ENCODE data around the gene REXO5. TPM values are rescaled to one million over a fixed set of nuclear protein-coding genes. Genes with fewer than 3 reads are reported as not detected.
A peak's percentile ranks its signal among the peaks of the same experiment; 100 is the strongest.

REXO5 gene
- total RNA-seq, 4 donors from 2014 or later: 0.88 to 16.6 (median 6.2) TPM; not detected in 1

DNA sequence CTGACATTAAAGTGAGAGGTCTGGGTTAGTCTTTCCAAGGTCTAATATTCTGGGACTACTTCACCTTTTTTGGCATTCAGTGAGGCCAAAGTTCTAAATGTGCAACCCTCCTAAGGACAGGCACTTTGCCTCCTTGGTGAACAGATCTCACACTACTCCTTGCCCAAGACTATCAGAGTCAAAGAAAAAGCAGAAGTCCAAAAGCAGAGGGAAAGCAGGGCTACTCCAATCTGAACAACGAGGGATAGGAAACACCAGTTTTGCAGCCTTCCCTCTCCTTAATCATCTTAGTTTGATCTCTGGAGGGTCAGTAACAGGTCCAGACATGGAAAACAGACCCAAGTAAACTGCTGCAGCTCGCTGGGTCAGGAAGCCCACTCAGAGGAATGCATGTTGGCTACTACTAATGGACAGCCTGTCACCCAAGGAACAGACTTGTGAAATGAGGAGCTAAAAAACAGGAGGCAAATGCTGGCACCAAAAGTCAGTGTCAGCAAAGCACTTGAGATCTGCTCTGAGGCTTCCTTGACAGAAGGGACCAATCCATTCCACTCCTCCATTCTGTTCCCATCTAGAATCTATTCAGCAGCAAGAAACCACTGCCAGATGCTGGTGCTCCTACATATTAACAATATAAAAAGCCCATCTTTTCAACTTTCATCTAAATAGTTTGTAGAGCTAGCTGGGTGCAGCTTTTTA lies 63.9 kb downstream of the REXO5 start:
- intact Hi-C loops (cut with DNase I; ENCODE audit: low total_unique reads): no loop called here
- DNase-seq: no peak
- TF ChIP-seq, protein P1, sequence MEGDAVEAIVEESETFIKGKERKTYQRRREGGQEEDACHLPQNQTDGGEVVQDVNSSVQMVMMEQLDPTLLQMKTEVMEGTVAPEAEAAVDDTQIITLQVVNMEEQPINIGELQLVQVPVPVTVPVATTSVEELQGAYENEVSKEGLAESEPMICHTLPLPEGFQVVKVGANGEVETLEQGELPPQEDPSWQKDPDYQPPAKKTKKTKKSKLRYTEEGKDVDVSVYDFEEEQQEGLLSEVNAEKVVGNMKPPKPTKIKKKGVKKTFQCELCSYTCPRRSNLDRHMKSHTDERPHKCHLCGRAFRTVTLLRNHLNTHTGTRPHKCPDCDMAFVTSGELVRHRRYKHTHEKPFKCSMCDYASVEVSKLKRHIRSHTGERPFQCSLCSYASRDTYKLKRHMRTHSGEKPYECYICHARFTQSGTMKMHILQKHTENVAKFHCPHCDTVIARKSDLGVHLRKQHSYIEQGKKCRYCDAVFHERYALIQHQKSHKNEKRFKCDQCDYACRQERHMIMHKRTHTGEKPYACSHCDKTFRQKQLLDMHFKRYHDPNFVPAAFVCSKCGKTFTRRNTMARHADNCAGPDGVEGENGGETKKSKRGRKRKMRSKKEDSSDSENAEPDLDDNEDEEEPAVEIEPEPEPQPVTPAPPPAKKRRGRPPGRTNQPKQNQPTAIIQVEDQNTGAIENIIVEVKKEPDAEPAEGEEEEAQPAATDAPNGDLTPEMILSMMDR (IDR thresholded peaks at IDR 0.05): no peak
- Histone ChIP-seq H3K4me1 (peaks cover 0 to 31% of the 10 kb centered on the region in 2 donors), H3K27ac (peak overlapping the region; percentile 63 to 72), H3K36me3 (no peaks in the 10 kb centered on the region), H3K4me3 (no peak overlapping the region), H3K9me3 (no peaks in the 10 kb centered on the region), H3K27me3 (no peaks in the 10 kb centered on the region)

DNA sequence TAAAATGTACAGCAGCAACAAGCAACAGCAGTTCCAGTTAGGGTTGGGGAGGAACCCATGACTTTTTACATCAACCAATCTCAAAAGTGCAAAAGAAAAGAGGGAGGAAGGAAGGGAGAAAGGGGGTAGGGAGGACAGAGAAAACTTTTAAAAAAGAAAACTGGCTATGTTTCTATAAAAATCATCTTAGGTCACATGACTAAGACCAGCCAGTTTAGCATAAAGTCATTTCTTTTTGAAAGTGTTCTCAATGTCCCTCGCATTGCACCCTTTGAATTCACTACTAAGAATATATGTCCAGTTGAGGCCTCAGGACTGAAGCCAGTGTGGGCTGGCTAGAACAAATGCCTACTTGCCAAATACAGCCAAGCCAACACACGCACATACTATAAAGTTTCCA lies 64.9 kb downstream of the REXO5 start:
- H3K4me1 ChIP-seq: peaks cover 0 to 26% of the 10 kb centered on the region in 2 donors
- no peaks in the 10 kb centered on the region for H3K9me3 ChIP-seq
- no peak overlapping the region for H3K4me3 ChIP-seq
- H3K27ac ChIP-seq: peak overlapping the region; percentile 63 to 72
- intact Hi-C loops (cut with DNase I; ENCODE audit: low total_unique reads): no loop called here
- TF ChIP-seq, protein P1 (IDR thresholded peaks at IDR 0.05): no peak
- no peak for TF ChIP-seq POLR2A (IDR thresholded peaks at IDR 0.05)
- H3K36me3 ChIP-seq: no peaks in the 10 kb centered on the region
- DNase-seq: no peak
- no peaks in the 10 kb centered on the region for H3K27me3 ChIP-seq

DNA sequence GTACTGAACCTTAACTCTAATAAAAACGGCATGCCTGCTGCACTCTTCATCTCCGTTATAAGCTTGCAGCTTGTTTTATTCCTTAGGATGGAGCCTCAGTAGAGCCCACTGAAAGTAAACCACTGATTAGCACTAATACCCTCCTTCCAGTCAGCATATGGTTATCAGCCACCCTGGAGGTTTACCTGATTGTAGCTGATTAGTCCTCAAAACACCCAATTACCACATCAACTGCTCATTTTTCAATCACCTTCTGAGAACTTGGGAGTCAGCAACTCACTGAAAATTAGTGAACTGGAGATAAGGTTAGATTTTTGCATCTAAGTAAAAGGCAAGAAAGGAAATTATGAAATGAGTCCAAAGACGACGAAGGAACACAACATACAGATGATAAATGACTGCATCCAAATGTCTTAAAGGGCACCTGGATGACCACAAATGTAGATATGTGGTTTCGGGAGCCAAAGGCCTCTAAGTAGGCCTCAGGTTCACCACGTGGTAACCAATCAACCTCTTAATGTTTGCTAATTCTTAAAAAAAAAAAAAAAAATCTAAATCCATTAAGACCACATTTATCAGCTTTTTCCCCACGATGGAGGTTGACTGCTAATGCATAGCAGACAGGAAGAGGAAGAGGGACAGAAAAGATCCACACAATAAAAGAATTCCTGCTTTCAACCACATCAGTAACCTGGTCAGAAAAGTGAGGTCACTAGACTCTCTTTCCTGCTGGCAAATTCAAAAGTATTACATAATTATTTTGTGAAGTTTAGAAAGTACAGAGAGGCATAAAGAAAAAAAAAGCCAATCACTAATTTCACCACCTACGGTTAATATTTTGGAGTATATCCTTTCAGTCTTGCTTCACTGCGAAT lies 65.9 kb downstream of the REXO5 start:
- Histone ChIP-seq H3K4me3 (no peak overlapping the region), H3K36me3 (no peaks in the 10 kb centered on the region), H3K4me1 (peaks cover 0 to 19% of the 10 kb centered on the region in 2 donors), H3K27me3 (no peaks in the 10 kb centered on the region), H3K9me3 (no peaks in the 10 kb centered on the region), H3K27ac (peak overlapping the region; percentile 63 to 72)
- DNase-seq: no peak
- intact Hi-C loops (cut with DNase I; ENCODE audit: low total_unique reads): no loop called here
- no peak for TF ChIP-seq POLR2A (IDR thresholded peaks at IDR 0.05)
- TF ChIP-seq, protein P1 (IDR thresholded peaks at IDR 0.05): no peak

DNA sequence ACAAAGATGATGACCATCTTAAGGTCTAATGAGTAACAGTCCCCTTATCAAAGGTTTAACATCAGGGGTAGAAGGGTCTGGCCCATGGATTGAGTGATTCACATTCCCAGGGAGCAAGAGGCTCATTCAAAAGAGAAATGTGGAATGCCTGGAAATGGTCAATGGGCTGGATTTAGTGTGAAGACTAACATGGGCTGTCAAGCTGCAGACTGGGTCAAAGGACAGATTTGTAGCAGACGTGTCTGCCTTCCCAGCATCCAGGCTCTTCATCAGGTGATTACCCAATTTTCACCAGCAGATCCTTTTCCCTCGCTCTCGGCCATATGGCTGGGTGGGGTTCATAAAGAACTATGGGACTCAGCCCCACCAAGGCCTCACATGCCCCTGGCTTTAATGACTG lies 67.0 kb downstream of the REXO5 start:
- intact Hi-C loops (cut with DNase I; ENCODE audit: low total_unique reads): no loop called here
- no peak overlapping the region for H3K27ac ChIP-seq
- H3K27me3 ChIP-seq: no peaks in the 10 kb centered on the region
- TF ChIP-seq, protein P1 (IDR thresholded peaks at IDR 0.05): no peak
- peaks cover 0 to 10% of the 10 kb centered on the region in 2 donors for H3K4me1 ChIP-seq
- no peaks in the 10 kb centered on the region for H3K36me3 ChIP-seq
- no peak for DNase-seq
- no peak overlapping the region for H3K4me3 ChIP-seq
- no peaks in the 10 kb centered on the region for H3K9me3 ChIP-seq

DNA sequence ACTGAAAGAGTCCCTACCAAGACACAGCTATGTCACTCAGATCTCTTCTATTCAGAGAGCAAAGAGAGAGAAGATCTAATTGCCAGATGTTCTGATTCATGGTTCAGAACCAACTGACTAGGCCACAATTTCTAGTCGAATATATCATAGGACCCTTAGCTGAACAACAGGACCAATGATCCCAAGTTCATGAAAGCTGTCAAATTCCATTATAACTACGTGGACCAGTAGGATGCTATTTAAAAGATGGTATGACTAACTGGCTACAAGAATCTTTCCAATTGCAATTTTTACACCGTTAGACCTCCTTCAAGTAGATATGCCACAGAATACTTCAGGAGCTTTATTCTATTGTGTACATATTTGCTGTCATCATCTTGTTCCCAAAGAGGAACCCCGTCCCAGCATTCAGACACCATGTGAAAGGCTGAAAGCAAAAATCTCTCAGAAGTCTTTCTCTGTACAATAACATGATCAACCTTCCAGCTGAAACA lies 67.8 kb downstream of the REXO5 start:
- H3K4me3 ChIP-seq: no peak overlapping the region
- intact Hi-C loops (cut with DNase I; ENCODE audit: low total_unique reads): no loop called here
- H3K9me3 ChIP-seq: no peaks in the 10 kb centered on the region
- no peak overlapping the region for H3K27ac ChIP-seq
- H3K36me3 ChIP-seq: no peaks in the 10 kb centered on the region
- no peak for DNase-seq
- peaks cover 0 to 2% of the 10 kb centered on the region in 2 donors for H3K4me1 ChIP-seq
- H3K27me3 ChIP-seq: no peaks in the 10 kb centered on the region
- no peak for TF ChIP-seq POLR2A (IDR thresholded peaks at IDR 0.05)
- TF ChIP-seq, protein P1 (IDR thresholded peaks at IDR 0.05): no peak

All from uterus (tissue), 4 donors.